ENCODE measurements around the gene MAST4. TPM values are rescaled to one million over a fixed set of nuclear protein-coding genes. Genes with fewer than 3 reads are reported as not detected.
"Not testable (repeated sequence)": the region's sequence is repeated elsewhere in the genome, so short reads cannot be mapped to it uniquely, and the experiment has no call there.

The MAST4 gene
- total and polyA plus RNA-seq, 12 donors, result 29.6 to 93.3 (median 76.6) TPM

DNA sequence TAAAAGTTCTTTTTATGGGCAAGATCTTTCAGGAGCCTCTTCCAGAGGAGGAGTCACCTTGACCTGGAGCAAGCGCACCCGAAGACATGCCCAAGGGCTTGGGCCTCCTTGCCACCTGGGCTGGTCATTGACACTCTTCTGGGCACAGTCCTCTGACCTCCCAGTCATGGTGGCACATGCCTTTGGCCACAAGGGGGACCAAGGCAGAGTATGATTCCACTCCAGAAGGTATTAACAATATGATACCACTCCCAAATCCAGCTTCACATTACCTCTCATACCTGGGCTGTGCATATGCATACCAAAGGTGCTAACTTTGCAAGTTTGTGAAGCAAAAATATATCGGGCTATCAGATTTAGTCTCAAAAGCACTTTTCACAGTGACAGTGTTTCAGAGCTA is 84.6 kb downstream of the MAST4 start:
- H3K27ac ChIP-seq, result no peak overlapping the region
- no peak for ATAC-seq

DNA sequence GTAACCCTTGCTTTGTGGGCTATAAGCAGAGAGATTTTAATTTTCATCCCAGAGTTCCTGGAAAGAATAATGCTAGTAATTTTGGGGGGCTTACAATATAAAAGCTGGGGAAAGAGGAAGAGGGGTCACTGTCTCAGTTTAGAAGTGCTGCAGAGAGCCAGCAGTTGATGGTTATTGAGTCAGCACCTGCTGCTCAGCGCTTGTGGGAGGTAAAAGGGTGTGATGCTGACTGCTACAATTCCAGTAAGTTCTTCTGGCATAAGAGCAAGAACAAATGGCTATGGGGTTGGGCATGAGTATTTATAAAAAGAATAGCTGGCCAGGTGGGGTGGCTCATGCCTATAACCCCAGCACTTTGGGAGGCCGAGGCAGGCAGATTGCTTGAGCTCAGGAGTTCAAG is 88.5 kb downstream of the MAST4 start:
- H3K36me3 ChIP-seq, result no peaks in the 10 kb centered on the region
- peaks cover 0 to 34% (median 0%) of the 10 kb centered on the region in 9 donors for H3K4me1 ChIP-seq
- no peak overlapping the region for H3K27ac ChIP-seq
- TF ChIP-seq, protein P1, sequence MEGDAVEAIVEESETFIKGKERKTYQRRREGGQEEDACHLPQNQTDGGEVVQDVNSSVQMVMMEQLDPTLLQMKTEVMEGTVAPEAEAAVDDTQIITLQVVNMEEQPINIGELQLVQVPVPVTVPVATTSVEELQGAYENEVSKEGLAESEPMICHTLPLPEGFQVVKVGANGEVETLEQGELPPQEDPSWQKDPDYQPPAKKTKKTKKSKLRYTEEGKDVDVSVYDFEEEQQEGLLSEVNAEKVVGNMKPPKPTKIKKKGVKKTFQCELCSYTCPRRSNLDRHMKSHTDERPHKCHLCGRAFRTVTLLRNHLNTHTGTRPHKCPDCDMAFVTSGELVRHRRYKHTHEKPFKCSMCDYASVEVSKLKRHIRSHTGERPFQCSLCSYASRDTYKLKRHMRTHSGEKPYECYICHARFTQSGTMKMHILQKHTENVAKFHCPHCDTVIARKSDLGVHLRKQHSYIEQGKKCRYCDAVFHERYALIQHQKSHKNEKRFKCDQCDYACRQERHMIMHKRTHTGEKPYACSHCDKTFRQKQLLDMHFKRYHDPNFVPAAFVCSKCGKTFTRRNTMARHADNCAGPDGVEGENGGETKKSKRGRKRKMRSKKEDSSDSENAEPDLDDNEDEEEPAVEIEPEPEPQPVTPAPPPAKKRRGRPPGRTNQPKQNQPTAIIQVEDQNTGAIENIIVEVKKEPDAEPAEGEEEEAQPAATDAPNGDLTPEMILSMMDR (IDR thresholded peaks at IDR 0.05), result no peak
- no peaks in the 10 kb centered on the region for H3K27me3 ChIP-seq
- no peak for DNase-seq
- intact Hi-C loops (cut with DNase I), result no loop called here
- WGBS, 2 donors, result 92 to 96% methylated on average over 2 of the region's 2 CpGs
- H3K4me3 ChIP-seq, result no peak overlapping the region
- ATAC-seq, result no peak
- no peaks in the 10 kb centered on the region for H3K9me3 ChIP-seq

More for the DNA sequence above, 84.6 kb downstream of the MAST4 start:
- H3K4me1 ChIP-seq, result peaks cover 0 to 34% (median 0%) of the 10 kb centered on the region in 9 donors
- no peak overlapping the region for H3K4me3 ChIP-seq
- TF ChIP-seq, protein P1 (IDR thresholded peaks at IDR 0.05), result peak in 3 of 9 donors; percentile 11 to 20 (median 14)
- no peaks in the 10 kb centered on the region for H3K36me3 ChIP-seq
- no peaks in the 10 kb centered on the region for H3K27me3 ChIP-seq
- intact Hi-C loops (cut with DNase I), result no loop called here
- 89 to 97% methylated on average over 3 of the region's 3 CpGs for WGBS, 2 donors
- no peak for DNase-seq
- H3K9me3 ChIP-seq, result no peaks in the 10 kb centered on the region

DNA sequence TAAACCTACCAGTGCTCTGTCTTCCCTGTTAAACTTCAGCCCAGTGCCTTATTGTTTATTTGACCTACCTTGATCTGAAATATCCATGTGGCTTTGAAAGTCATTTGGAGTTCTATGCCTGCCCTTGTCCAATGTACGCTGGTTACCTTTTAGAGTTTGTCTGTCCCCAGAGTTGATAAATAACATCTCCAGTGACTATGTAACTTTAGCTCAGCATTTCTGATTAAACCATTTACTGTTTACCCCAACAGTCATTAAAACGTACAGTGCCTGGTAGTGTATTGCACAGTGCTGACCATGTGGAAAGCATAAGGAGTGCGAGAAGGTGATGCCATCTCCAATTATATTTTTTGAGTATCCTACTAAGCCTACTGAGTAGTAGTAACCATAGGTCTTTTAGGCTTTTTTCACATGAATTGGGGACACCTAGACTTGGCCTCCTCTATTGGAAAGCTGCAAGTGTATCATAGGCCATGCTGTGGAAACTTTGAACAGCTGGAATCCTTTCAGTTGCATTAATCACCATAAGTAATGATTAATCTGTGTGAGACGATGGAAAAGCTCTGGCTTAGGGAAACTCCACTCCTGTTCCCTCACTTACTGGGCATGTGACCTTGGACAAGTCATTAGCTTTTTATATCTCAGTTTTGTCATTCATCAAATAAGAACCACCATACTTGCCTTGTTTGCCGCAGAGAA is 93.5 kb downstream of the MAST4 start:
- ATAC-seq (peak in 2 of 8 donors; percentile 27 to 33), DNase-seq (no peak)
- H3K4me1 ChIP-seq, result peaks cover 0 to 19% (median 0%) of the 10 kb centered on the region in 9 donors
- H3K4me3 ChIP-seq, result no peak overlapping the region
- intact Hi-C loops (cut with DNase I), result no loop called here
- TF ChIP-seq, protein P1 (IDR thresholded peaks at IDR 0.05), result no peak
- 81 to 83% methylated on average over 5 of the region's 5 CpGs for WGBS, 2 donors
- no peaks in the 10 kb centered on the region for H3K9me3 ChIP-seq
- H3K27ac ChIP-seq, result no peak overlapping the region
- H3K27me3 ChIP-seq, result no peaks in the 10 kb centered on the region
- no peaks in the 10 kb centered on the region for H3K36me3 ChIP-seq

DNA sequence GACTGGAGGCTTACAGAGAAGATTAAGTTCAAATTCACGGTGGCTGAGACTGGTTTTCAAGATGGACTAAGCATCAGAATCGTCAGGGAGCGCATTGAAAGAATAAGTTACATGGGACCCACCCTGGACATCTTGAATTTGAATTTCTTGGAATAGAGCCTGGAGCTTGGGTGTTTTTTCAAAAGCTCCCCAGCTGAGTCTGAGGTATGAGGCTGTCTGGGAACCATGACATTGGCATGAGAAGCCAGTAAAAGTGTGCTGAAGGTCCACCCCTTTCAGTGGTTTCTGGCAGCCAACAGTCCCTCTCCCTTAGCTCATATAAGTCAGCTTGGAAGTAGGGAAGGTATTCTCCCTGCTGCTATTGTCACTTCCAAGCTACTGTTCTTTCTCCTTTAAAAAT is 97.8 kb downstream of the MAST4 start:
- no peak for DNase-seq
- Histone ChIP-seq H3K4me1 (peaks cover 0 to 19% (median 0%) of the 10 kb centered on the region in 9 donors), H3K36me3 (no peaks in the 10 kb centered on the region), H3K9me3 (peaks cover 0 to 11% (median 0%) of the 10 kb centered on the region in 11 donors), H3K27ac (no peak overlapping the region), H3K27me3 (no peaks in the 10 kb centered on the region), H3K4me3 (no peak overlapping the region)
- intact Hi-C loops (cut with DNase I), result no loop called here
- WGBS, 2 donors, result 82 to 90% methylated on average over 3 of the region's 3 CpGs
- TF ChIP-seq, protein P1 (IDR thresholded peaks at IDR 0.05), result no peak
- no peak for ATAC-seq

DNA sequence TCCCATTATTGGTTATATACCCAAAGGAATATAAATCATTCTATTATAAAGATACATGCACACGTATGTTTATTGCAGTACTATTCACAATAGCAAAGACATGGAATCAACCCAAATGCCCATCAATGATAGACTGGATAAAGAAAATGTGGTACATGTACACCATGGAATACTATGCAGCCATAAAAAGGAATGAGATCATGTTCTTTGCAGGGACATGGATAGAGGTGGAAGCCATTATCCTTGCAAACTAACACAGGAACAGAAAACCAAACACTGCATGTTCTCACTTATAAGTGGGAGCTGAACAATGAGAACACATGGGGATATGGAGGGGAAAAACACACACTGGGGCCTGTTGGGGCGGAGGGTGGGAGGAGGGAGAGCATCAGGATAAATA is 99.6 kb downstream of the MAST4 start:
- H3K4me3 ChIP-seq; H3K36me3 ChIP-seq; H3K27ac ChIP-seq; DNase-seq; intact Hi-C loops (cut with DNase I); ATAC-seq; H3K27me3 ChIP-seq: not testable (repeated sequence)
- Histone ChIP-seq H3K4me1 (peaks cover 0 to 11% (median 0%) of the 10 kb centered on the region in 9 donors), H3K9me3 (peaks cover 0 to 11% (median 0%) of the 10 kb centered on the region in 11 donors)
- 90 to 95% methylated on average over 2 of the region's 2 CpGs for WGBS, 2 donors
